HG03175 (cell line): Measurements from ENCODE around the gene TASOR2.

Source experiments
- ATAC-seq: cut with Tn5 transposase; IDR thresholded peaks from one replicate; pipeline ENCODE4 v1.9.1; 2021; ENCODE audit warnings: mild to moderate bottlenecking, moderate library complexity; ENCODE audit not compliant: unreplicated experiment

TASOR2 gene

DNA sequence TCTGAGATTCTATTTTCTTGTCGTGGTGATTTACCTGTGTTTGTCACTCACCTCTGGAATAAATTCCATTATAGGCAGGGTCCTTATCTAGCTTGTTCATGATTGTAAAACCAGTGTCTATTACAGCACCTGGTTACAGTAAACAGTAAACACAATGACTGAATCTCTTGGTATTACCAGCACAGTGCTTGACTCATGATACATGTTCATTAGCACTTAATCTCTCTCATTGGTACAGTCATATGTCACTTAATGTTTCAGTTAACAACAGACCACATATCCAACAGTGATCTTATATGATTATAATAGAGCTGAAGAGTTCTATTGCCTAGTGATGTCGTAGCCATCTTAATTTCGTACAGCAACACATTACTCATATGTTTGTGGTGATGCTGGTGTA, 1.6 kb upstream of the TASOR2 start:
- ATAC-seq, result no peak

DNA sequence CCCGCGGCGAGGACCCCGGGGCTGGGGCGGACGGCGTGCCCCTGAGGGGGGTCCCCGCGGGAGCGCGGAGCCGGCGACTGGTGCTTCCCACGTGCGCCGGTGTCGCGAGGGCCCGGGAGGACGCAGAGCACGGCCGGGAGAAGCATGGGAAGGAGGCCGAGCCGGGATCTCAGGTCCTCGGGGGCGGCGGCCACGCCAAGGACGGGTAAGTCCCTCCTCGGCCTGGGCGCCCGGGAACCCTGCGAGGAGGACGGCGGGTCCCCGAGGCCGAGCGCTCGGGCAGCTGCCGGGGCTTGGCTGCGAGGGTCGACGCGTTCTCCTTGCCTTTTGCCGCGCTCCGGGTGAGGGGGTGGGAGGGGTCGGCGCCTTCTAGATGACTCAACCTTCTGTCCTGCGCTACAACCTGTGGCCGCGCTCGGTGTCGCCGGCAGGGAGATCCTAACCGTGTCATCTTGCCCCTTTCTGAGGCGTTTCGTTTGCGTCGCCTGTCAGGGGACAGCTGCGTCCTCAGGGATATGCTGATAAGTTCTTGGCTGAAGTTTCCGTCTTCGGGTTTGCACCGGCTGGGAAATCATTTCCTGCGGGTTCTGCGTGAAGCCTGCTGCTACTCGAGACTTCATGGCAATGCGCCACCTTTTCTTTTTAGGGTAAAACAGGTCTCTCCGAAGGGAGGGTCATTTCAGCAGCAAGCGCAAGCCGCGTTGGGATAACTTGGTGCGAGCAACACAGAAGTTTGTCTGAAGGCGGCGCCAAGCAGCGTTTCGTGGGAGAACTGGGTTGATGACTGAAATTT, 529 bp downstream of the TASOR2 start:
- ATAC-seq, result peak; percentile 69

DNA sequence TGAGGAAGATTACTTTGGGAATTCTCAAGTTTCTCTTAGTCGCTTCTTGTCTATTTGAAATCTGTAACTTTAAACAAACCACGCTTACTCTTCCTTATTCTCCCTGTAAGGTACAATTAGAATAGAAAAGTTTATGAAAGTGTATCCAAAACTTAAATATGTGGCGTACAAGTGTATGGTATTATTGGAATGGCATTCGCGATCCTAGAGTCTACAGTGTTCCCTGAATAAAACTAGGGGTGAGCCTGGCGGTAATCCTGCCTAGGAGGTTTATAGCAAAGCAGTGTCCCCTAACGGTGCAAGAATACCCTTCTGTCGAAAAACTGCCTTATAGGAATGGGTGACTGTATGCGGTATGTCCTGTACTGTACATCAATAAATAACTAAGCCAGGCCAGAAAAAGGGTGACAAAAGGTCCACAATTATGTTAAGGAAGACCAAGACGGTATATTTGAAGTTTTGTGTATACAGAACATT, 1.2 kb downstream of the TASOR2 start:
- no peak for ATAC-seq

DNA sequence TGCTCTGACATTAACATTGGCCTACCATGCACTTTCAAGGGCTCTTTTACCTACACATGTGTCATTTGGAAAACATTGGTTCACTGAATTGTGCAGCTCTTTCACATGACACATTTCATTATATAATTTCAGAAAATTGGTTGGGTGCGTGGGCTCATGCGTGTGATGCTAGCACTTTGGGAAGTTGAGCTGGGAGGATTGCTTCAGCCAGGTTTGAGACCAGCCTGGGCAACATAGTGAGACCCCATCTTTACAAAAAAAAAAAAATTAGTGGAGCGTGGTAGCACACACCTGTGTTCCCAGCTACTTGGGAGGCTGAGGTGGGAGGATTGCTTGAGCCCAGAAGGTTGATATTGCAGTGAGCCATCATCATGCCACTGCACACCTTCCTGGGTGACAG, 3.9 kb downstream of the TASOR2 start:
- no peak for ATAC-seq

DNA sequence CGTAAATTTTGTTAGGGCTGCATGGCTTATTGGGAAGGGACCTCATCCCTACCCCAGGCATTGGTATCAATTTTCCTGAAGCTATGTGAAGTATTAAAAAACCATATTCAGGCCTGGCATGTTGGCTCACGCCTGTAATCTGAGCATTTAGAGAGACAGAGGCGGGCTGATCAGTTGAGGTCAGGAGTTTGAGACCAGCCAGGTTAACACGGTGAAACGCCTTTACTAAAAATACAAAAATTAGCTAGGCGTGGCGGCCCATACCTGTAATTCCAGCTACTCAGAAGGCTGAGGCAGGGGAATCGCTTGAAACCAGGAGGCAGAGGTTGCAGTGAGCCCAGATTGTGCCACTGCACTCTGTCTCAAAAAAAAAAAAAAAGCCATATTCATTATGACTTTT, 7.1 kb downstream of the TASOR2 start:
- ATAC-seq, result no peak

DNA sequence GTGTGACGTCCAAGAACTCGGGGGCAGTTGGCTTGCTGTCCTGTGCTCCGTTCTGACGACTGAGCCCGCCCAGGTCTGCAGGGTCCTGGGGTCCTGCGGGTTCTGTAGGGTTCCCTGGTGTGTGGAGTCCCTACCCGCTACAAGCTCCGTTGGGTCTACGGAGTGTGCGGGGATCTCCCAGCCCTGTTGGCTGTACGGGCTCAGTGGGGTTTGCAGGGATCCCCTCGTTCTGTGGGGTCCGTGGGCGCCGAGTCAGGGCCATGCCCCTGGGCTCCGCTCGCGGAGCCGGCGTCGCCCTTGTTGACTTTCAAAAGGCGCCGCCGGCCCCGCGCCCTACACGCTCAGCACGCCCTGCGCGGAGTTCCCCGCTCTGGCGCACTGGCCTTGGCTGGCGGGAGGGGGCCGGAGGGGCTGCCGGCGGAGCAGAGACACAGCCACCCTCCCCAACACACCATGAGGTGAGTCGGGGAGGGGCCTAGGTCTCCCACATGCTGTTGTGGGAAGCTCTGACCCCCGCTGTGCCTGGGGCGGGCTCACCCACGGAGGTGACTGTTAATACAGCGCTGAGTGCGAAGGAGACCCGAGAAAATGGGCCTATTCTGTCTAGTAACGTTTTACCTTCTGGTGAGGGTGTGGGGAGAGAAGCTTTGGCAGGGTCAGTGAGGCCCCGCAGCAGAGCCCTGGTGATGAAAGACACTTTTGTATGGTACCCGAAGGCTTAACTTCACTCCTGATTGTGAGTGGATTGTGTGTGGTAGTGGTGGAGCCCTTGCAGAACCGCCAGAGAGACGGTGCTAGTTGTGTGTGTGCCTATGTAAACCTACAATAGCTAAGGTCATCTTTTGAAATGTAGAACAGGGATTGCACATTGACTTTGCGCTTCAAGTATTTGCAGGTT, 8.1 kb downstream of the TASOR2 start:
- ATAC-seq, result peak; percentile 82

DNA sequence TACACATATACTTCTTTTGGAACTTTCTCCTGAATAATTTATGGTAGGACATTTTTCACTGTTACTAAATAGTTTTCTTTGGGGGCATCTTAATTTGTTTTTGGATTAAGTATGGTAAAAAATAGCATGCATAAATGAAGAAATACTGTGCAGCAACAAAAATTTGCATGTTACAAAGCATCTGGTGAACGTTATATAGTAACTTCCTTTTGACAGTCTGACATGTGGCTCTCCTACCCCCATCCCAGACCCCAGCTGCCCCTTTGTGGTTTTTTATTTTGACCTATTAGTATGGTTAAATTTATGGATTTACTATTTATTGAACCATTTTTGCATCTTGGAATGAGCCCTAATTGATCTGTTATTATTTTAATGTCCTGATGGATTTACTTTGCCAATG, 9.9 kb downstream of the TASOR2 start:
- ATAC-seq, result no peak

DNA sequence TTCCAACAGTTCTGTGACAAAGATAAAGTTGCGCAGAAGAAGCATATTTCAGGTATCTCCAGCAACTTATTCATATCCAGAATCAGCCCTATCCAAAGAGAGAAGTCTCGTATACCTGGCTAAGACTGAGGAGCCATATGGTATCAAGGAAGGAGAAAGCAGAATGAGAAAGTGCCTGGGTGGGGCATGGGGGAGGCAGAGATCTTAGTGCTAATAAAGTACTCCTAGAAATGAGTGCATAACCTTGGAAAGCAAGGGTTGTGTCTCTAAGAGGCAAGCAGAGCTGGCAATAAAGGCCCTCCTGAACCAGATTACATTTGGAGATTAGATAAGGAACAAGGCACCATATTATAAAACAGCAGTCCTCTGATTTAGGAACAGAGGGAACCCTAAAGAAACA, 12.7 kb downstream of the TASOR2 start:
- no peak for ATAC-seq

DNA sequence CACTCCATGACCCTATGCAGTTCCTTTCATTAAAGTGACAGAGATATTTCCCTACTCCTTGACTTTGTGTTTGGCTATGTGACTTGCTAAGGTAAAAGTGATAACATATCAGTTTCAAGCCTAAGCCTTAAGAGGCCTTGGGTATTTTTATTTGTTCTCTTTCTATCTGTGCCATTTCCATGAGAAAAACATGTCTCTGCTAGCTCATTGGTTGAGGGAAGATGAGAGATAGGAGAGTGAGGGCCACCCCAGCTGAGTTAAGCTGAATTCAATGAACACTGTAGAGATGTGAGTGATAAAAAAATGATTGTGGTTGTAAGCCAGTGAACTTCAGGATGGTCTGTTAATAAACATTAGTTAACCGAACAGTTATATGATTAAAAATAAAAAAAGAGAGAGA, 13.4 kb downstream of the TASOR2 start:
- no peak for ATAC-seq

DNA sequence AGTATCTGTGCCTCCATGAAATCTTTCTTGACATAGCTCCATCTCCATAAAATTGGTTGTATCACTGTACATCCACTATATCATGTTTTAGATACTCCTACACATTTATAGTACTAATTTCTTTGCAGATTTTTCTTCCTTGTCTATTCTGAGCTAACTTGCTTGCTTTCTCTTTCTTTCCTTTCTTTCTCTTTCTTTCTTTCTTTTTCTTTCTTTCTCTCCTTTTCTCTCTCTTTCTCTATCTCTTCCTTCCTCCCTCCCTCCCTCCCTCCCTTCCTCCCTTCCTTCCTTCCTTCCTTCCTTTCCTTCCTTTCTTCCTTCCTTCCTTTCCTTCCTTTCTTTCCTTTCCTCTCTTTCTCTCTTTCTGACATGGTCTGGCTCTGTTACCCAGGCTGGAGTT, 23.7 kb downstream of the TASOR2 start:
- ATAC-seq, result no peak

DNA sequence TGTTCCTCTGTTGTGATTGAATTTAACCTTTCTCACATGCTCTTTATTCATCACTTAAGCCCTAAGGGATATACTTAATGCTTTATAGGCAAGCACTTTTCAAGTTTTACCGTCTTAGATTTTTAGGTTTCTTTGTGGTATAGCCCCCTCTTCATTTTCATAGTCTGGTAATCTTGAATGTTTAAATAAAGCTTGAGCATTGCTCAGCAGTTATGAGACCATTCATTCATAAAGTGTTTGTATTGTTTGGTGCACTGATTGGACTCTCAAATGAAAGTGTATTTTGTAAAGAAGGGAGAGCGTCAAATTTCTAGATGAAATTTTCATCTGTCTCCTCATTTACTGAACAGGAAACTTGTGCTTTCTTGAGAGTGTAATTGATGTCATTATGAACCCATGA, 25.2 kb downstream of the TASOR2 start:
- no peak for ATAC-seq

DNA sequence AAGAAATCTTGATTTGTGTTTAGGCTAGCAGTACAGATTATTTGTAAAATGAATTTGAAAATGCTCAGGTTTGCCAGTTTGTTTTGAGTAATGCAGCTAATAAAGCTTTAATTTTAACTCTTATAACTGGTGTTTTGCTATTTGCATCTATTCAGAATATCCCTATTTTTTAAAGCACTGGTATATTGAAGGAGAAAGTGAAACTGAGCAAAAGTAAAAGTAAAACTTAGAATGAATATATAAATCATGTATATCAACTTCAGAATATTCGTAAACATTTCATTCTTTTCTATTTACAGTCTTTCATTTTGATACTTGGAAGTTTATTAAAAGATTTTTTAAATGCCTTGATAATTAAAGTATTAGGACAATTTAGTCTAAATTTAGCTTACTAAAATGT, 26.2 kb downstream of the TASOR2 start:
- no peak for ATAC-seq

DNA sequence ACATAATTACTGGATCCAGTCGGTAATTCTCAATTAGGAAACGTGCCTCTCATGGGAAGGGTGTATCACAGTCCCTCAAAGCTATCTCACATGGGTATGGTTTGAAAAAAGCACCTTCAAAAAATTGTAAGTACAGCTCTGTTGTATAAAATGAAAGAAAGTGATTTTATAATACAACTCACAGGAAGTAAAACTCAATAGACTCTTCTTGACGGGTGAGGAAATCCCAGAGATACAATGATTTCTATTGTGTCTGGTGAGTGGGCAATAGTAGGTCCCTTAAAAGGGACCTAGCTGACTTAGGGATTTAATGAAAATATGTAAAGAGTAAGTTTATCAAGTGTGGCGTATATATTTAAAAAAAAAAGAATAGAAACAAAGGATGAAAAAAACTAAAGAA, 27.0 kb downstream of the TASOR2 start:
- ATAC-seq, result no peak

DNA sequence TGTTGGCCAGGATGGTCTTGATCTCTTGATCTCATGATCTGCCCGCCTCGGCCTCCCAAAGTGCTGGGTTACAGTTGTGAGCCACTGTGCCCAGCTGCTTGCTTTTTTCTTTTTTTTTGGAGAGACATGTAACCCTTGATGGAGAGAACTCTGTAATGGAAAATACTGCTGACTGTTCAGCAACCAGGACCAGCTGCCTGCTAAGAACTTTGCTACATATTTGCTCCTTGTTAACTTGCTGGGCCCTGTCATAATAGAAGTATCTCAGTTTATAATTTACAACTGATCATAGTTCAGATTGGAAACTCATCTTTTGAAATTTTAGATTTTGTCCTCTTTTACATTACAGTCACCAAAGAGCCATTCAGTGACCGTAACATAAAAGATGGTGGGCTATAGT, 34.9 kb downstream of the TASOR2 start:
- ATAC-seq, result no peak

DNA sequence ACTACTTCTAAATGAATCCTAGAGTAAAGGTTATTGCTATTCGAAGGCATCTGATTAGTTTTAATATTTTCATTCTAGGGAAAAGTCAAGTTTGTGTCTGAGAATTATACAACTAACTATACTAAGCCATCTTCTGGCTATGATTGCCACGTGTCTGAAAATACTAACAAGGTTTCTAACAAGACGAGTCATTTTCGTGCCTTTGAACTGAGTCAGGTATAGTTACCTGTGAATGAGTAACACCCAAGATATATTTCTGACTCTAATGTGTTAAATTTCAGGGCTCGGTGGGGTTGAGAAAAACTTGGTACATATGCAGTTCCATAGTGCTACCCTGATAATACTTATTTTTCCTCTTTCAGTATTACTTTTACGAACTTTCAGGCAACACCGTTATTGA, 35.5 kb downstream of the TASOR2 start:
- ATAC-seq, result no peak

DNA sequence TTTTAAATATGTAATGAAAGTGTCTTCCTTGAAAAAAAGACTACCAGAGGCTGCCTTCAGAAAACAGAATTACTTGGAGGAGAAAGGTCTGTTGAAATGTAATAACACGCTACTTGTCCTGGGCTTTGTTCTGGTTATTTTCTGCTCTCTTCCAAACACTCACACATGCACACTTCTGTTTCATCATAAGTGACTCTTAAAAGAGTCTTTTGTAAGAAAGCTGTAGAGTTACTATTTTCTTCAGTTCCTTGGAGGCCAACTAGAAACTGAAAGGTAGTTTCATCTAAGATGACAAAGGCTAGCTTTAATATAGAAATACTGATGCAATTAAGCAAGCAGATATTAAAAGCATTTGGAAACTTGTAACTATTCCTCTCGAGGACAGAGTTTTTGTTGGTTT, 39.1 kb downstream of the TASOR2 start:
- ATAC-seq, result no peak

DNA sequence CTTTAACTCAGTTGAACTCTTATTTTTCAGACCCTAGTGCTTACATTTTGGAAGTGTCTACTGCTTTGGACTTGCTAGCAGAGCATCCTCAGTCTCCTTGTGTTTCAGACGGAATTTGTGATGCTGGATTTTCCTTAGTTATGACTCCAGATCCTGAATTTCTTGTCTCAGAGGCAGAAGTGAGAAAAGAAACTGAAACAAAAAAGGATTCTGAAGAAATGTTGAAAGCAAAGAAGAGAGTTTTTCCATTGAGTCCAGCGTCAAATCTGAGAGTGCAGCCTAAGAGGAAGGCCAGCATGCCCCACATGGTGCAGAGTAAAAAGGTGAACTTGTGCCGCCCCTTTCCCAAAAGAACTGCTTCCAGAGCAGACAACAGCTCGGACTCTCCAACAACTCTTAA, 46.1 kb downstream of the TASOR2 start:
- ATAC-seq, result no peak

DNA sequence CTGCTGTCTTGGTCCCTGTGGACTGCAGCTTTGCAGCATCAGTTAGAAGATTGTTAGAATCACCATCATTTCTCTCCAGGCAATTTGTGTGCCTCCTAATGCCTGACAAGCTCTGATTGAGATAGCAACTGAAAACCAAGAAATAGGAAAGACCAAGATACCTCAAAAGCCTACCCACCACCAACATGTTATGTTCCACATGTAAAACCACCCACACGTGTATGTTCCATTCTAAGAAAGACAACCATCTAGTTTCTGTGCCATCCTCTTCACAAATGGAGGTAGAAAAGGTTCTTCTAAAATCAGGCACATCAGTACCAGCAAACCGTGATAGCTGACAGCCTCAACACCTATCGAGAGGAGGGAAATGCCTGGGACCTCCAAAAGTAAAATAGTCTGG, 46.9 kb downstream of the TASOR2 start:
- ATAC-seq, result no peak

DNA sequence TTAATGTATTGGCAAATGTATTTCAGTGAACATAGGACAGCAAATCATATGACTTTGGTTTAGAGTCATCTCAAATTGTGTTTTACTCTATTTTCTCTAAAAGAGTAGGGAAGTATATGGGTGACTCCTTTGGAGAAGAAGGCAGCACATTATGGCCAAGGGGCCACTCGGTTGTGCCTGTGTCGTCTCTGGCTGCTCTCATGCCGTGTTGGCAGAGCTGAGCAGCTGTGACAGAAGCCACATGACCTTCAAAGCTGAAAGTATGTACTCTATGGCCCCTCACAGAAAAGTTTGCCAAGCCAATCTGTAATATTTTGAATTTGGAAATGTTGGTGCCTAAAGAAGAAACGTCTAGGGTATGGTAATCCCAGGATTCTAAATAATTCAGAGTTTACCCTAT, 47.5 kb downstream of the TASOR2 start:
- ATAC-seq, result no peak
